ENCODE measurements around the gene REC8. TPM values are rescaled to one million over a fixed set of nuclear protein-coding genes. Genes with fewer than 3 reads are reported as not detected.

REC8 gene
- total and polyA plus RNA-seq, 4 donors, result 2.3 to 4.7 (median 3.8) TPM

DNA sequence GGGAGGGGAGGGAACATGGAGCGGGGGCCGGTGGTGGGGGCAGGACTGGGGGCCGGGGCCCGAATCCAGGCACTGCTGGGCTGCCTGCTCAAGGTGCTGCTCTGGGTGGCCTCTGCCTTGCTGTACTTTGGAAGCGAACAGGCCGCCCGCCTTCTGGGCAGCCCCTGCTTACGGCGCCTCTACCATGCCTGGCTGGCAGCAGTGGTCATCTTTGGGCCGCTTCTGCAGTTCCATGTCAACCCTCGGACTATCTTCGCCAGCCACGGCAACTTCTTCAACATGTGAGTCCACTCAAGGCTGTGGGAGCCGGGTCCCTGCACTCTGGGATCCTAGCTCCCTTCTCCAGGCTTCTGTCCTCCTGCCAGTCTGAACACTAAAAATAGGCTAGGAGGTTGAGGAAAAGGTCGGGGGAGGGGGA is 40.3 kb upstream of the REC8 start:
- Histone ChIP-seq H3K27ac (ENCODE audit: low read depth in 1 of 2, low read length in 2 of 2) (peak overlapping the region; percentile 72 to 83), H3K4me3 (ENCODE audit: low read depth in 1 of 3, low read length in 3 of 3) (peak overlapping the region in 1 of 3 donors; percentile 30), H3K4me1 (ENCODE audit: control insufficient read depth in 4 of 4, insufficient read depth in 4 of 4, low read length in 3 of 4) (peaks cover 7 to 40% (median 31%) of the 10 kb centered on the region in 4 donors), H3K9me3 (ENCODE audit: control insufficient read depth in 4 of 4, low read length in 3 of 4) (no peaks in the 10 kb centered on the region), H3K27me3 (ENCODE audit: control insufficient read depth in 4 of 4, insufficient read depth in 4 of 4, low read length in 3 of 4) (no peaks in the 10 kb centered on the region), H3K36me3 (ENCODE audit: control insufficient read depth in 4 of 4, insufficient read depth in 3 of 4, low read depth in 1 of 4, low read length in 3 of 4) (no peaks in the 10 kb centered on the region), H3K9ac (ENCODE audit: low read depth in 1 of 2, low read length in 2 of 2) (peak overlapping the region in 1 of 2 donors; percentile 62)
- WGBS, result 42% methylated on average over 15 of the region's 15 CpGs
- DNase-seq (ENCODE audit: low spot score), result no peak
- no peak for TF ChIP-seq EGR1 (IDR thresholded peaks at IDR 0.05; ENCODE audit: low read depth in 2 of 2)
- TF ChIP-seq, protein P1, sequence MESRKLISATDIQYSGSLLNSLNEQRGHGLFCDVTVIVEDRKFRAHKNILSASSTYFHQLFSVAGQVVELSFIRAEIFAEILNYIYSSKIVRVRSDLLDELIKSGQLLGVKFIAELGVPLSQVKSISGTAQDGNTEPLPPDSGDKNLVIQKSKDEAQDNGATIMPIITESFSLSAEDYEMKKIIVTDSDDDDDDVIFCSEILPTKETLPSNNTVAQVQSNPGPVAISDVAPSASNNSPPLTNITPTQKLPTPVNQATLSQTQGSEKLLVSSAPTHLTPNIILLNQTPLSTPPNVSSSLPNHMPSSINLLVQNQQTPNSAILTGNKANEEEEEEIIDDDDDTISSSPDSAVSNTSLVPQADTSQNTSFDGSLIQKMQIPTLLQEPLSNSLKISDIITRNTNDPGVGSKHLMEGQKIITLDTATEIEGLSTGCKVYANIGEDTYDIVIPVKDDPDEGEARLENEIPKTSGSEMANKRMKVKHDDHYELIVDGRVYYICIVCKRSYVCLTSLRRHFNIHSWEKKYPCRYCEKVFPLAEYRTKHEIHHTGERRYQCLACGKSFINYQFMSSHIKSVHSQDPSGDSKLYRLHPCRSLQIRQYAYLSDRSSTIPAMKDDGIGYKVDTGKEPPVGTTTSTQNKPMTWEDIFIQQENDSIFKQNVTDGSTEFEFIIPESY (IDR thresholded peaks at IDR 0.05), result no peak

DNA sequence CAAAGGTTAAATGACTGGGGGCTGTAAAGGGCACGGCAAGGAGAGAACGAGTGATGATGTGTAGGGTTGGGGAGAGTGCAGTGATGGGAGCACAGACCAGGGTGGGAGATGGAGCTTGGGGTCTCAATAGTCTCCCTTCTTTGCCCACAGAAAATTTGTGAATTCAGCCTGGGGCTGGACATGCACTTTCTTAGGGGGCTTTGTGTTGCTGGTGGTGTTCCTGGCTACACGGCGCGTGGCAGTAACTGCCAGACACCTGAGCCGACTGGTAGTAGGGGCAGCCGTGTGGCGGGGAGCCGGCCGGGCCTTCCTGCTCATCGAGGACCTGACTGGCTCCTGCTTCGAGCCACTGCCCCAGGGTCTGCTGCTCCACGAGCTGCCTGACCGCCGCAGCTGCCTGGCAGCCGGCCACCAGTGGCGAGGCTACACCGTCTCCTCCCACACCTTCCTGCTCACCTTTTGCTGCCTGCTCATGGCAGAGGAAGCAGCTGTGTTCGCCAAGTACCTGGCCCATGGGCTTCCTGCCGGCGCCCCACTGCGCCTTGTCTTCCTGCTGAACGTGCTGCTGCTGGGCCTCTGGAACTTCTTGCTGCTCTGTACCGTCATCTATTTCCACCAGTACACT is 39.7 kb upstream of the REC8 start:
- 51% methylated on average over 24 of the region's 24 CpGs for WGBS
- no peak for DNase-seq (ENCODE audit: low spot score)
- Histone ChIP-seq H3K9ac (ENCODE audit: low read depth in 1 of 2, low read length in 2 of 2) (peak overlapping the region in 1 of 2 donors; percentile 62), H3K36me3 (ENCODE audit: control insufficient read depth in 4 of 4, insufficient read depth in 3 of 4, low read depth in 1 of 4, low read length in 3 of 4) (no peaks in the 10 kb centered on the region), H3K9me3 (ENCODE audit: control insufficient read depth in 4 of 4, low read length in 3 of 4) (no peaks in the 10 kb centered on the region), H3K27me3 (ENCODE audit: control insufficient read depth in 4 of 4, insufficient read depth in 4 of 4, low read length in 3 of 4) (no peaks in the 10 kb centered on the region), H3K4me3 (ENCODE audit: low read depth in 1 of 3, low read length in 3 of 3) (peak overlapping the region in 1 of 3 donors; percentile 30), H3K27ac (ENCODE audit: low read depth in 1 of 2, low read length in 2 of 2) (peak overlapping the region; percentile 72 to 83), H3K4me1 (ENCODE audit: control insufficient read depth in 4 of 4, insufficient read depth in 4 of 4, low read length in 3 of 4) (peaks cover 10 to 47% (median 37%) of the 10 kb centered on the region in 4 donors)
- TF ChIP-seq FOXA1 (IDR thresholded peaks at IDR 0.05) (no peak), FOXA2 (IDR thresholded peaks at IDR 0.05) (no peak), YY1 (IDR thresholded peaks at IDR 0.05) (no peak), NR2F2 (IDR thresholded peaks at IDR 0.05) (no peak), HNF4G (IDR thresholded peaks at IDR 0.05) (no peak), GABPA (IDR thresholded peaks at IDR 0.05 in 1 of 2, conservative IDR thresholded peaks at IDR 0.05 in 1 of 2) (no peak), EGR1 (IDR thresholded peaks at IDR 0.05; ENCODE audit: low read depth in 2 of 2) (no peak), JUND (IDR thresholded peaks at IDR 0.05) (no peak), SP1 (IDR thresholded peaks at IDR 0.05) (no peak), TAF1 (conservative IDR thresholded peaks at IDR 0.05) (no peak)
- TF ChIP-seq, protein P2, sequence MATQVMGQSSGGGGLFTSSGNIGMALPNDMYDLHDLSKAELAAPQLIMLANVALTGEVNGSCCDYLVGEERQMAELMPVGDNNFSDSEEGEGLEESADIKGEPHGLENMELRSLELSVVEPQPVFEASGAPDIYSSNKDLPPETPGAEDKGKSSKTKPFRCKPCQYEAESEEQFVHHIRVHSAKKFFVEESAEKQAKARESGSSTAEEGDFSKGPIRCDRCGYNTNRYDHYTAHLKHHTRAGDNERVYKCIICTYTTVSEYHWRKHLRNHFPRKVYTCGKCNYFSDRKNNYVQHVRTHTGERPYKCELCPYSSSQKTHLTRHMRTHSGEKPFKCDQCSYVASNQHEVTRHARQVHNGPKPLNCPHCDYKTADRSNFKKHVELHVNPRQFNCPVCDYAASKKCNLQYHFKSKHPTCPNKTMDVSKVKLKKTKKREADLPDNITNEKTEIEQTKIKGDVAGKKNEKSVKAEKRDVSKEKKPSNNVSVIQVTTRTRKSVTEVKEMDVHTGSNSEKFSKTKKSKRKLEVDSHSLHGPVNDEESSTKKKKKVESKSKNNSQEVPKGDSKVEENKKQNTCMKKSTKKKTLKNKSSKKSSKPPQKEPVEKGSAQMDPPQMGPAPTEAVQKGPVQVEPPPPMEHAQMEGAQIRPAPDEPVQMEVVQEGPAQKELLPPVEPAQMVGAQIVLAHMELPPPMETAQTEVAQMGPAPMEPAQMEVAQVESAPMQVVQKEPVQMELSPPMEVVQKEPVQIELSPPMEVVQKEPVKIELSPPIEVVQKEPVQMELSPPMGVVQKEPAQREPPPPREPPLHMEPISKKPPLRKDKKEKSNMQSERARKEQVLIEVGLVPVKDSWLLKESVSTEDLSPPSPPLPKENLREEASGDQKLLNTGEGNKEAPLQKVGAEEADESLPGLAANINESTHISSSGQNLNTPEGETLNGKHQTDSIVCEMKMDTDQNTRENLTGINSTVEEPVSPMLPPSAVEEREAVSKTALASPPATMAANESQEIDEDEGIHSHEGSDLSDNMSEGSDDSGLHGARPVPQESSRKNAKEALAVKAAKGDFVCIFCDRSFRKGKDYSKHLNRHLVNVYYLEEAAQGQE (IDR thresholded peaks at IDR 0.05), result no peak
- TF ChIP-seq, protein P3, sequence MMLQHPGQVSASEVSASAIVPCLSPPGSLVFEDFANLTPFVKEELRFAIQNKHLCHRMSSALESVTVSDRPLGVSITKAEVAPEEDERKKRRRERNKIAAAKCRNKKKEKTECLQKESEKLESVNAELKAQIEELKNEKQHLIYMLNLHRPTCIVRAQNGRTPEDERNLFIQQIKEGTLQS (IDR thresholded peaks at IDR 0.05), result no peak
- TF ChIP-seq, protein P4, sequence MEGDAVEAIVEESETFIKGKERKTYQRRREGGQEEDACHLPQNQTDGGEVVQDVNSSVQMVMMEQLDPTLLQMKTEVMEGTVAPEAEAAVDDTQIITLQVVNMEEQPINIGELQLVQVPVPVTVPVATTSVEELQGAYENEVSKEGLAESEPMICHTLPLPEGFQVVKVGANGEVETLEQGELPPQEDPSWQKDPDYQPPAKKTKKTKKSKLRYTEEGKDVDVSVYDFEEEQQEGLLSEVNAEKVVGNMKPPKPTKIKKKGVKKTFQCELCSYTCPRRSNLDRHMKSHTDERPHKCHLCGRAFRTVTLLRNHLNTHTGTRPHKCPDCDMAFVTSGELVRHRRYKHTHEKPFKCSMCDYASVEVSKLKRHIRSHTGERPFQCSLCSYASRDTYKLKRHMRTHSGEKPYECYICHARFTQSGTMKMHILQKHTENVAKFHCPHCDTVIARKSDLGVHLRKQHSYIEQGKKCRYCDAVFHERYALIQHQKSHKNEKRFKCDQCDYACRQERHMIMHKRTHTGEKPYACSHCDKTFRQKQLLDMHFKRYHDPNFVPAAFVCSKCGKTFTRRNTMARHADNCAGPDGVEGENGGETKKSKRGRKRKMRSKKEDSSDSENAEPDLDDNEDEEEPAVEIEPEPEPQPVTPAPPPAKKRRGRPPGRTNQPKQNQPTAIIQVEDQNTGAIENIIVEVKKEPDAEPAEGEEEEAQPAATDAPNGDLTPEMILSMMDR (IDR thresholded peaks at IDR 0.05; ENCODE audit: low read depth, low read length, missing input control), result no peak
- TF ChIP-seq, protein P5, sequence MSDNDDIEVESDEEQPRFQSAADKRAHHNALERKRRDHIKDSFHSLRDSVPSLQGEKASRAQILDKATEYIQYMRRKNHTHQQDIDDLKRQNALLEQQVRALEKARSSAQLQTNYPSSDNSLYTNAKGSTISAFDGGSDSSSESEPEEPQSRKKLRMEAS (IDR thresholded peaks at IDR 0.05), result no peak
